Retinal pigment epithelial cell (primary cell): ENCODE measurements around the gene NEDD4L.
"Not testable (repeated sequence)": the region's sequence is repeated elsewhere in the genome, so short reads cannot be mapped to it uniquely, and the experiment has no call there.

Source experiments
- DNase-seq: peaks from one replicate; pipeline ENCODE4 v3.0.0-alpha.2; 2010; ENCODE audit warnings: low read depth
- H3K4me3 ChIP-seq: 2 replicates; pipeline ENCODE4 v1.5.1; 2011; ENCODE audit warnings: mild to moderate bottlenecking, low read length, control low read depth, moderate library complexity
- TF ChIP-seq, protein P1 (sequence below): conservative IDR thresholded peaks from 2 replicates; pipeline ENCODE4 v1.5.1; 2011; ENCODE audit warnings: low read depth, low read length, control low read depth, inconsistent platforms

Gene NEDD4L

DNA sequence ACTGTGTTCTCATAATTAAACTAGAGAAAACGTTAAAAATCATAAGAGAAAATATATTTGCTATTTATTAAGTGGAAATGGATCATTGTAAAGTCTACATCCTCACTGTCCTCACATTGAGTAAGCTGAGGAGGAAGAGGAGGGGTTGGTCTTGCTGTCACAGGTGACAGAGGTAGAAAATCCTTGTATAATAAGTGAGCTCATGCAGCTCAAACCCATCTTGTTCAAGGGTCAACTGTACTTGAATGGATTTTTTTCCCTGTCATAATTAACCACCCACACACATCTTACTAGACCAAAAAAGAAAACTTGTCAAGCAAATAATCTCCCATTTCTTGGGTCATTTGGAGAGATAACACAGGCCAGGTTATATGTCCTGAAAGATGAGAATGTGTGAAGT lies 231.2 kb downstream of the NEDD4L start:
- no peak for DNase-seq
- H3K4me3 ChIP-seq: no peak overlapping the region
- TF ChIP-seq, protein P1, sequence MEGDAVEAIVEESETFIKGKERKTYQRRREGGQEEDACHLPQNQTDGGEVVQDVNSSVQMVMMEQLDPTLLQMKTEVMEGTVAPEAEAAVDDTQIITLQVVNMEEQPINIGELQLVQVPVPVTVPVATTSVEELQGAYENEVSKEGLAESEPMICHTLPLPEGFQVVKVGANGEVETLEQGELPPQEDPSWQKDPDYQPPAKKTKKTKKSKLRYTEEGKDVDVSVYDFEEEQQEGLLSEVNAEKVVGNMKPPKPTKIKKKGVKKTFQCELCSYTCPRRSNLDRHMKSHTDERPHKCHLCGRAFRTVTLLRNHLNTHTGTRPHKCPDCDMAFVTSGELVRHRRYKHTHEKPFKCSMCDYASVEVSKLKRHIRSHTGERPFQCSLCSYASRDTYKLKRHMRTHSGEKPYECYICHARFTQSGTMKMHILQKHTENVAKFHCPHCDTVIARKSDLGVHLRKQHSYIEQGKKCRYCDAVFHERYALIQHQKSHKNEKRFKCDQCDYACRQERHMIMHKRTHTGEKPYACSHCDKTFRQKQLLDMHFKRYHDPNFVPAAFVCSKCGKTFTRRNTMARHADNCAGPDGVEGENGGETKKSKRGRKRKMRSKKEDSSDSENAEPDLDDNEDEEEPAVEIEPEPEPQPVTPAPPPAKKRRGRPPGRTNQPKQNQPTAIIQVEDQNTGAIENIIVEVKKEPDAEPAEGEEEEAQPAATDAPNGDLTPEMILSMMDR: no peak

DNA sequence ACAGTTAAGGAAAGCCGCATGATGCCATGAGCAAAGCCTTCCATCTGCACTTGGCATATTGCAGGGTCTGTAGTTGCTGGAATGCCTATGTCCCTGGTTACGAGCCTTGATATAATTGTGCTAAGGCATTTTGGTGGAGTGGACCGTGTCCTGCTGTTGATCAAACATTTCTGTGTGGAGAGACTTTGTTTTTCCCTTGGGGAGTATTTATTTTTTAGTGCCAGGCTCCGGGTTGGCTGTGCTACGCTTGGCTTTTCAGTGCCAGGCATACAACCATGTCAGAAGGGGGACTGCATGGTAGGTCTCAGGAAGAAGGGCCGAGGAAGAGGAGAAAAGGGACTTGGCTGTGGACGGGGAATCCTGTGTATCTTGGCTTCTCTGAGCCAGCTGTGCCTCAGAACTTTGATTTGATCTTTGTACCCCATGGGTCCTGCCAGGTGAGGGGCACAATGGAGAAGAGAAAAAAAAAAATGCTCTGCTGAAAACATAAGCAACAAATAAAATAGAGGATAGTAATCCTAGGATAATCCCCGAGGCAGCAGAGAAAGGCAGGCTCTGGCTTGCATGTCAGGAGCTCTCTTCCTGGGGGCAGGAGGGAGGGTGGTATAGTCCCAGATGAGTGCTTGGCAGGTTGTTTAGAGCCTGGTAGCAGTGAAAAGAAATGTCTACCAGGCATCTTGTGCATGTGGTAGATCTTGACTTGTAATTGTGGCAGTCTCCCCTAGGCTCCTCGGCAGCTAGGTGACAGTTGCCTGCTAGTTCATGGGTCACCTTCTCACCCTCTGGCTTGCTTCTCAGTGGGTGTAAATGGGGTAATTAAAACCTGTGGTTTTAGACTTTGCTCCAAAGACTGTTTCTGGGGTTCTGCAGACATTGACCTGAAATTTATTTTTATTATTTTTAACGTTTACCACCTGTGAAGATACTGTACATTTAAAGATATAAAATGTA lies 233.0 kb downstream of the NEDD4L start:
- no peak for DNase-seq
- no peak overlapping the region for H3K4me3 ChIP-seq
- TF ChIP-seq, protein P1: no peak

DNA sequence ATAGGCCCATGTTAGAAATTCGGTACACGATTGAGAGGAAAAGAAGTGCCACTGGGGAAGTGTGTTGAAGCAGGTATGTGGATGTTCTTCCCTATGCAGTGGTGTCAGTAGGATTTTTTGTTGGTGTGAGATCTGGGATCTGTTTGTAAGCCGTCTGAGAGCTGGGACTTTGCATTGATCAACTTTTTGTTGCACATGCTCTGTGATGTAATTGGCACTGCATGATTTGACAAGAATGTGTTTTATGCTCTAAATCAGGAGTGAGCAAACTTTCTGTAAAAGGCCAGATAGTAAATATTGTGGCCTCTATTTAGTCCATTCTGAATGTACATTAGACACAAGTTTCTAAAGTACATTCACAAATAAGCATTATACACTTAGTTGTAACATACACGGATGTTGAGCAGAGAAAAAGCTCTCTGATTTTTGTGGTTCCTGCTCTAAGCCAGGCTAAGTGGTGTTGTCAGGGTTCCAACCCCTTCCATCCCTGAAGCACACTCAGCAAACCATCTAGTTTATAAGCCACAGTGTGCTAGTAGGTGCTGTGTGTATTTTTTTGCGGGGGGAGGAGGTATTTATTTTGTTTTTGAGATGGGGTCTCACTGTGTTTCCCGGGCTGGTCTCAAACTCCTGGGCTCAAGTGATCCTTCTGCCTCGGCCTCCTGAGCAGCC lies 235.6 kb downstream of the NEDD4L start:
- no peak for DNase-seq

DNA sequence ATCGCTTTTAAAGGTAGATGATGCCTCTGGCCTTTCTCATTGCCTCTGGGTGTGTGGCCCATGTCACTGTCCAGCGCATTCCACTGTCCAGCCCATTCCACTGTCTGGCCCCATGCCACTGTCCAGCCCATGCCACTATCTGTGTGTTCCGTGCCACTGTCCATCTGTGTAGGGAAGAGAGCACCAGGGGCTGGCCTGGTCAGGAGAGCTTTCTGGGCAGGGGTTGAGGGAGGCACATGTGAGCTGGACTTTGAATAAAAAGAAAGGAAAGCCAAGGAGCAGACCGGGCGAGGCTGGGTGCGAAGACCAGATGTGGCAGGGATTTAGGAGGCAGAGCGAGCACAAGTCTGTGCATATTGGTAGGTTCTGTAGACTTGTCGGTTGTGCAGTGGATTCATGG lies 236.2 kb downstream of the NEDD4L start:
- TF ChIP-seq, protein P1: no peak
- H3K4me3 ChIP-seq: no peak overlapping the region
- no peak for DNase-seq

More for the DNA sequence above, 235.6 kb downstream of the NEDD4L start:
- TF ChIP-seq, protein P1: no peak
- H3K4me3 ChIP-seq: no peak overlapping the region

DNA sequence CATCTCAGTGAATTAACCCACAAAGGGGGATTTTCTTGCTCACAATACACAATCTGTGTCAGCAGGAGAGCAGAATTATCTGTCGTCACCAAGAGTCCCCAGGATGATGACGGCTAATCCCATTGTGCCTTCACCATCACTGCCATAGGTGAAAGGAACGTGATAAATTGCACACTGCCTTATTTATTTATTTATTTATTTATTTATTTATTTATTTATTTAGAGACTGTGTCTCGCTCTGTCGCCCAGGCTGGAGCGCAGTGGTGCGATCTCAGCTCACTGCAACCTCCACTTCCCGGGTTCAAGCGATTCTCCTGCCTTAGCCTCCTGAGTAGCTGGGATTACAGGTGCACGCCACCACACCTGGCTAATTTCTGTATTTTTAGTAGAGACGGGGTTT lies 238.8 kb downstream of the NEDD4L start:
- H3K4me3 ChIP-seq, DNase-seq: not testable (repeated sequence)

DNA sequence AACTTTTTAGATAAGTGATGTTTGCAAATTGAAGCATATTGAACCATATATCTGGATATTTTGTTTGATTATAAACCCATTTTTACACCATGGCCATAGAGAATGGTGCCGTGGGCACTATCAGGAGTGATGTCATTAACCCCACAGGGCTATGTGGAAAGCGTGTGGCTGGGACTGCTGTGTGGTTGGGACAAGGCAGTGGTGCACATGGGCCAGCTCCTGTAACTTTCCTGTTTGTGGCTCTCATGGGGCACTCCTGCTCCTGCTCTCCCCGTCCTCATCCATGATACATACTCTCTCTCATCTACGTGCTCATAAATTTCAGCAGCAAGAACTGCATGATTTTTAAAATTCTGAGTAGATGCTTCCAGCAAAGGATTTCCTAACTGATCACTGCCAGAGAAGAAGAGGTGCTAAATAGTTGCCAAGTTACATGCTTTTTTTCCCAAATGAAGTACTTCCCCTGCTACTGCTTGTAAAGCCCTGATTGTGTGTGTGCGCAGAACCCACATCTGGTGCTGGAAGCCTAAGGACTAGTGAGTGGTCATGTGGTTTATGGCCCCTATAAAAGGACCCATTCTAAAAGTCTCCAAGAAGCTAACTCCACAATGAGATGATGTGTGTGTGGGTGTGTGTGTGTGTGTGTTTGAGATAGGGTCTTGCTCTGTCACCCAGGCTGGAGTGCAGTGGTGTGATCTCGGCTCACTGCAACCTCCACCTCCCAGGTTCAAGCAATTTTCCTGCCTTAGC lies 240.8 kb downstream of the NEDD4L start:
- H3K4me3 ChIP-seq: no peak overlapping the region
- no peak for DNase-seq
- TF ChIP-seq, protein P1: no peak

DNA sequence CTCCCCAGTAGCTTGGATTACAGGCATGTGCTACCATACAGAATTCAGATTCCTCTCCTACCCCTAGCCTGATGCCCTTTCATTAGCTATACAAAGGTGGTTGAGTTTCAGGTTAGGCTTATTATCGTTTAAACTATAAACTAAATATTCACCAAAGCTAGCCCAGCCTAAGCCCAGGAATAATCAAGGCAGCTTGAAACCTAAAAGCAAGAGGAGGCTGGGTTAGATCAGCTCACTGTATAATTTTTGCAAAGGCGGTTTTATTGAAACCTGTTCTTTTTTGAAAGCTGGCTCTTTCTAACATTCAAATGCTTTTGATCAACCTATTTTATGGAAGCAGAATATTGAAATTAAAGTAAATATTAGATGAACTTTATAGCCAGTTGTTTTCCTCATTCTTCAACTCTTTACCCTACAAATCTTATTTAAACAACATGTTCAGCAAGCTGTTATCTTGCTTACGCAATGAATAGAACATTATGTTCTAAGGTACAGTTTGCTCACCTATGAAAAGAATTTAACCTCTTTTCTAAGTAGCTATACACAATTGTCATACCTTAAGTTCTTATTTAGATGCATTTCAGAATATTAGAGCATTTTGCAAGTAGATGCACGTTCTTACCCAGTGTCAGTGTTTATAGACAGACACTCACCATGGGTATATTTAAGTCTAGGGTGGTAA lies 241.6 kb downstream of the NEDD4L start:
- TF ChIP-seq, protein P1: no peak
- no peak for DNase-seq
- H3K4me3 ChIP-seq: no peak overlapping the region
